Measurements from ENCODE around the gene NDUFV1.
"Not testable (repeated sequence)": the region's sequence is repeated elsewhere in the genome, so short reads cannot be mapped to it uniquely, and the experiment has no call there.

Gene NDUFV1

GRCh38 chr11:67606492-67607295, at the start of gene NDUFV1:
TSS of gene NDUFV1 (plus strand) at chr11:67606936. CDS start at chr11:67607005, 69 bp downstream.
- peak within 1 kb of the TSS; percentile 94 for H3K4me3 ChIP-seq (ENCODE audit: low read depth, low read length)

- no peak overlapping the region for H3K4me3 ChIP-seq (ENCODE audit: low read depth, low read length)
These were observed 48.5 kb upstream of the NDUFV1 start for GRCh38 chr11:67558084-67558772.

- H3K4me3 ChIP-seq (ENCODE audit: low read depth, low read length), result no peak overlapping the region
These were observed 44.6 kb upstream of the NDUFV1 start for GRCh38 chr11:67561971-67562619.

- H3K4me3 ChIP-seq (ENCODE audit: low read depth, low read length), result no peak overlapping the region
These were observed 43.6 kb upstream of the NDUFV1 start for GRCh38 chr11:67562963-67563704.

- not testable (repeated sequence) for H3K4me3 ChIP-seq (ENCODE audit: low read depth, low read length)
These were observed 43.0 kb upstream of the NDUFV1 start for GRCh38 chr11:67563705-67564114.

- H3K4me3 ChIP-seq (ENCODE audit: low read depth, low read length), result no peak overlapping the region
These were observed 42.5 kb upstream of the NDUFV1 start for GRCh38 chr11:67564230-67564629.

GRCh38 chr11:67571443-67571842, 35.3 kb upstream of the NDUFV1 start:
- H3K4me3 ChIP-seq (ENCODE audit: low read depth, low read length), result no peak overlapping the region

- H3K4me3 ChIP-seq (ENCODE audit: low read depth, low read length), result no peak overlapping the region
These were observed 34.4 kb upstream of the NDUFV1 start for GRCh38 chr11:67572305-67572704.

GRCh38 chr11:67572747-67573419, 33.9 kb upstream of the NDUFV1 start:
- no peak overlapping the region for H3K4me3 ChIP-seq (ENCODE audit: low read depth, low read length)

- H3K4me3 ChIP-seq (ENCODE audit: low read depth, low read length), result no peak overlapping the region
These were observed 31.8 kb upstream of the NDUFV1 start for GRCh38 chr11:67574938-67575337.

- no peak overlapping the region for H3K4me3 ChIP-seq (ENCODE audit: low read depth, low read length)
These were observed 29.8 kb upstream of the NDUFV1 start for GRCh38 chr11:67576735-67577475.

- H3K4me3 ChIP-seq (ENCODE audit: low read depth, low read length), result no peak overlapping the region
These were observed 28.8 kb upstream of the NDUFV1 start for GRCh38 chr11:67577951-67578350.

- no peak overlapping the region for H3K4me3 ChIP-seq (ENCODE audit: low read depth, low read length)
These were observed 25.3 kb upstream of the NDUFV1 start for GRCh38 chr11:67581469-67581868.

- H3K4me3 ChIP-seq (ENCODE audit: low read depth, low read length), result no peak overlapping the region
These were observed 24.7 kb upstream of the NDUFV1 start for GRCh38 chr11:67582011-67582410.

GRCh38 chr11:67583247-67584204, 23.2 kb upstream of the NDUFV1 start, which contains the start of gene GSTP1:
TSS of gene GSTP1 (plus strand) at chr11:67583812. CDS start at chr11:67583844, 32 bp downstream.
- H3K4me3 ChIP-seq (ENCODE audit: low read depth, low read length), result peak within 1 kb of the TSS; percentile 87

- H3K4me3 ChIP-seq (ENCODE audit: low read depth, low read length), result peak overlapping the region; percentile 87
These were observed 22.4 kb upstream of the NDUFV1 start for GRCh38 chr11:67584205-67584880.

- H3K4me3 ChIP-seq (ENCODE audit: low read depth, low read length), result peak overlapping the region; percentile 87
These were observed 21.6 kb upstream of the NDUFV1 start for GRCh38 chr11:67584881-67585873.

Measured in iPS-11a (cell line).